Mesothelial cell of epicardium (in vitro differentiated cells): Measurements from ENCODE around the gene SCAP. TPM values are rescaled to one million over a fixed set of nuclear protein-coding genes. Genes with fewer than 3 reads are reported as not detected.

Source experiments
- DNase-seq, 2 experiments: peaks; one replicate each; pipeline ENCODE4 v3.0.0; 2021; ENCODE audit warnings: low spot score in 2 of 2; ENCODE audit not compliant: unreplicated experiment in 2 of 2
- H3K27ac Mint-ChIP-seq: 2 replicates; pipeline ENCODE4 v1.8.0; 2021; ENCODE audit warnings: mixed read lengths
- H3K27me3 Mint-ChIP-seq: 2 replicates; pipeline ENCODE4 v1.8.0; 2021; ENCODE audit warnings: low read depth, mixed read lengths
- H3K36me3 Mint-ChIP-seq: 2 replicates; pipeline ENCODE4 v1.8.0; 2021; ENCODE audit warnings: mixed read lengths
- H3K4me1 Mint-ChIP-seq: 2 replicates; pipeline ENCODE4 v1.8.0; 2021; ENCODE audit warnings: mixed read lengths
- H3K4me3 Mint-ChIP-seq: 2 replicates; pipeline ENCODE4 v1.8.0; 2021; ENCODE audit warnings: mild to moderate bottlenecking, moderate library complexity, mixed read lengths
- H3K9me3 Mint-ChIP-seq: 2 replicates; pipeline ENCODE4 v1.8.0; 2021; ENCODE audit warnings: mixed read lengths
- total RNA-seq: library from RNA; stranded (reverse); gene quantifications from 3 replicates; pipeline ENCODE4 v1.2.1, GENCODE V29; 2021
- TF ChIP-seq, protein P1 (sequence below): fragments of 200-600 bp; sonication (generic); IDR thresholded peaks from one replicate; pipeline ENCODE4 v1.5.0; 2021; ENCODE audit warnings: antibody characterized with exemption; ENCODE audit not compliant: unreplicated experiment

The SCAP gene
- total RNA-seq, 1 donor from 2014 or later = 113 TPM

DNA sequence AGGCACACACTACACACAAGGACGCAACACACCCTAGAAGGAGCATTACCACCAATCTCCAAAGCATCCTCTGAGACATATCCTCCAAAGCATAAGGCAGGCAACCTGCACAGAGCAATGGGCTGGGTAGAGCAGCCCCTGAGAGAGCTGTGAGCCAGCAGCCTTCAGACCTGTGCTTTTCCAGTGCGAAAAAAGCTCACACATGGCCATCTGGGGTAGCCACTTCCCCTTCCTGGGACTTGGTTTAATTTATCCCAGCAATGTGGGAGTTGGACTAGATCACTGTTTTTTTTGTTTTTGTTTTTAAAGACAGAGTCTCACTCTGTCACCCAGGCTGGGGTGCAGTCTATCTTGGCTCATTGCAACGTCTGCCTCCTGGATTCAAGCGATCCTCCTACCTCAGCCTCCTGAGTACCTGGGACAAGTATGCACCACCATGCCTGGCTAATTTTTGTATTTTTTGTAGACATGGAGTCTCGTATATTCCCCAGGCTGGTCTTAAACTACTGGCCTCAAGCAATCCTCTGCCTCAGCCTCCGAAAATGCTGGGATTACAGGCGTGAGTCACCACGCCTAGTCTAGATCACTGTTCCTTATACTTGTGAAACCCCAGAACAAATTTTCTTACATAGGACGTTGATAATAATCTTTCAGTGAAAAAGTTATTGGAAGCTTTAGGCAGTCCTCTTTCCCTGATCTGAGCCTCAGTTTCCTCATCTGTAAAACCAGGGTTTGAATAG, 76.0 kb downstream of the SCAP start:
- H3K4me1 Mint-ChIP-seq = peaks cover 14% of the 10 kb centered on the region
- no peaks in the 10 kb centered on the region for H3K9me3 Mint-ChIP-seq
- TF ChIP-seq, protein P1, sequence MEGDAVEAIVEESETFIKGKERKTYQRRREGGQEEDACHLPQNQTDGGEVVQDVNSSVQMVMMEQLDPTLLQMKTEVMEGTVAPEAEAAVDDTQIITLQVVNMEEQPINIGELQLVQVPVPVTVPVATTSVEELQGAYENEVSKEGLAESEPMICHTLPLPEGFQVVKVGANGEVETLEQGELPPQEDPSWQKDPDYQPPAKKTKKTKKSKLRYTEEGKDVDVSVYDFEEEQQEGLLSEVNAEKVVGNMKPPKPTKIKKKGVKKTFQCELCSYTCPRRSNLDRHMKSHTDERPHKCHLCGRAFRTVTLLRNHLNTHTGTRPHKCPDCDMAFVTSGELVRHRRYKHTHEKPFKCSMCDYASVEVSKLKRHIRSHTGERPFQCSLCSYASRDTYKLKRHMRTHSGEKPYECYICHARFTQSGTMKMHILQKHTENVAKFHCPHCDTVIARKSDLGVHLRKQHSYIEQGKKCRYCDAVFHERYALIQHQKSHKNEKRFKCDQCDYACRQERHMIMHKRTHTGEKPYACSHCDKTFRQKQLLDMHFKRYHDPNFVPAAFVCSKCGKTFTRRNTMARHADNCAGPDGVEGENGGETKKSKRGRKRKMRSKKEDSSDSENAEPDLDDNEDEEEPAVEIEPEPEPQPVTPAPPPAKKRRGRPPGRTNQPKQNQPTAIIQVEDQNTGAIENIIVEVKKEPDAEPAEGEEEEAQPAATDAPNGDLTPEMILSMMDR = no peak
- peaks cover 8% of the 10 kb centered on the region for H3K36me3 Mint-ChIP-seq
- no peaks in the 10 kb centered on the region for H3K27me3 Mint-ChIP-seq
- no peak overlapping the region for H3K27ac Mint-ChIP-seq
- no peak overlapping the region for H3K4me3 Mint-ChIP-seq
- DNase-seq = no peak

DNA sequence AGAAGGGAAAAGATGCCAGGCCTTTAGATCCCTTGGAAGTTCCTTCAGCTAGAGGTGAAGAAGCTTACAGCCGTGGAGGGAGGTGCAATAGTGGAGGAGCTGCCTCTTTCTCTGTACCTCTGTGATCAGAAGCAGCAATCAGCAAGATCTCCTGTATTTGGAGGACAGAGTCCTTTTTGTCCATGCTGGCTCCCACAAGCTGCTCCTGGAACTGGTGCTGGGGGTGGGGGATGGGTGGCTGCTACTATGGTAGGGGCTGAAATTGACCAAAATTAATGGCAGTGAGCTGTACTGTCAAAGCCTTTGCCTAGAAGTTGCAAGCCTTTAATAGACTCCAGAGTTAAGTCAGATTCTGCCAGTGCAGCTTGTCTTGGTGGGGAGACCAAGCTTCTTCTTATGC, 76.7 kb downstream of the SCAP start:
- Mint-ChIP-seq H3K9me3 (no peaks in the 10 kb centered on the region), H3K27ac (no peak overlapping the region), H3K36me3 (peaks cover 8% of the 10 kb centered on the region), H3K4me3 (no peak overlapping the region), H3K4me1 (peaks cover 21% of the 10 kb centered on the region), H3K27me3 (no peaks in the 10 kb centered on the region)
- DNase-seq = no peak
- TF ChIP-seq, protein P1 = no peak

DNA sequence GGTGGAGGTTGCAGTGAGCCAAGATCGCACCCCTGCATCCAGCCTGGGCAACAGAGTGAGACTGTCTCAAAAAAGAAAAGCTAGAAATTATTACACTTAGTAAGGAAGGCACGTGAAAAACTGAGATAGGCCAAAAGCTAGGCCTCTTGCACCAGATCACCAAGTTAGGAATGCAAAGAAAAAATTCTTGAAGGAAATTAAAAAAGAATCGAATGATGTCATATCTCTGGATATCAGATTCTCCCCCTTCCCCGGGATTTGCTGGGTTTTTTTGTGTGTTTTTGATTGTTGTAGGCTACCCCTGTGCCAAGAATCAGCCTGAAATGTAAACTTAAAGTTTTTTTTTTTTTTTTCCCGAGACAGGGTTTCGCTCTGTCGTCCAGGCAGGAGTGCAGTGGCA, 77.5 kb downstream of the SCAP start:
- H3K4me1 Mint-ChIP-seq = peaks cover 27% of the 10 kb centered on the region

DNA sequence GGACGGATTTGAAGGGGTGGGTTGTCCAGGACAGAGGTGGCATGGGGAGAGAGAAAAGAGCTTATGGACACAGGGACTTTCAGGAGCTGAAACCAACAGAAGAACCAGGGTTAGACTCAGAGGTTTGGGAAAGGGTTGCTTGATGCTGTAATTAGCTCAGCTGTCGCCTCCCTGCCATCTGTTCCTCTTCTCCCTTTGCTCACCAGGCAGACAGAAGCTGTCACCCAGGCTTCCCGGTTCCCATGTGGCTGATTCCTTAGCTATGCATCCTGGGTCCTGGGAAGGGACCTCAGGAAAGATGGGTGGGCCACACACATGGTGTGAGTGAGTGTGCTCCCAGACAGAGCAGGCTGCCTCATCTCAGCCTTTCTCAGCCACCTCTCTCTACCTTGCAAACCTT, 80.9 kb downstream of the SCAP start:
- H3K36me3 Mint-ChIP-seq = peaks cover 4% of the 10 kb centered on the region
- peaks cover 28% of the 10 kb centered on the region for H3K4me1 Mint-ChIP-seq
- no peak for DNase-seq
- no peaks in the 10 kb centered on the region for H3K9me3 Mint-ChIP-seq
- TF ChIP-seq, protein P1 = no peak
- H3K27me3 Mint-ChIP-seq = no peaks in the 10 kb centered on the region
- peak overlapping the region; percentile 82 for H3K27ac Mint-ChIP-seq
- no peak overlapping the region for H3K4me3 Mint-ChIP-seq

More for the DNA sequence above, 77.5 kb downstream of the SCAP start:
- Mint-ChIP-seq H3K27me3 (no peaks in the 10 kb centered on the region), H3K4me3 (no peak overlapping the region), H3K36me3 (peaks cover 5% of the 10 kb centered on the region), H3K9me3 (no peaks in the 10 kb centered on the region), H3K27ac (no peak overlapping the region)
- TF ChIP-seq, protein P1 = no peak
- DNase-seq = no peak

DNA sequence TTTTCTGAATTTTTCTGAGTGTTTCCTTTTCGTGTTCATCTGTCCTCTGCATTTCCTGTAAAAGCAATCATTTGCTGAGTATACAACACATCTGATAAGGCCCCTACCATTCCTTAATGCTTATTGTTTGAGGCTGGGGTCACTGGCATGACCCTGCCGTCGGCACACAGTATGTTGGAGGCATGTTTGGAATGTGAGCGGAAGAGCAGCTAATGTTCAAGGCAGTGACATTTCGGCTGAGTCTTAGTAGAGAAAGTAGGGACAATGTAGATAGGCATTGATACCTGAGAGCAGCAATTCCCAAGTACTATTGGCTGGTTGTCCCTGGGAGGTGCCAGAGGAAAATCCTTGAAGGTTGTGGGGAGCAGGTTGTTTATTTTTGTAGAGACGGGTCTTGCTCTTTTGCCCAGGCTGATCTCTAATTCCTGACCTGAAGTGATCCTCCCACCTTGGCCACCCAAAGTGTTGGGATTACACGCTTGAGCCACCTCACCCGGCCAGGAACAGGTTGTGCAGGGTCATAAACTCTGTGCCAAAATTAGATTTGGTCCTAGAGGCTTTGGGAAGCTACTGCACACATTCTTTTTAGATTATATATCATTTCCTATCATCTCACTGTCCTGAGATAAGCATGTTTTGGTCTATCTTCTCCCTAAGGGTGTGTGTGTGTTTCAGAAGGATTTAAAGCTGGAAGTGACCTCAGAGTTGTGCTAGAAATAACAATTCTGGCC, 81.4 kb downstream of the SCAP start:
- H3K4me1 Mint-ChIP-seq = peaks cover 28% of the 10 kb centered on the region
- H3K9me3 Mint-ChIP-seq = no peaks in the 10 kb centered on the region
- H3K36me3 Mint-ChIP-seq = peaks cover 4% of the 10 kb centered on the region
- H3K27ac Mint-ChIP-seq = peak overlapping the region; percentile 82
- H3K27me3 Mint-ChIP-seq = no peaks in the 10 kb centered on the region
- DNase-seq = no peak
- TF ChIP-seq, protein P1 = no peak
- H3K4me3 Mint-ChIP-seq = peak overlapping the region; percentile 25
